Germinal center (tissue), 1 donor: ENCODE data around the gene INF2.
"Not testable (repeated sequence)": the region's sequence is repeated elsewhere in the genome, so short reads cannot be mapped to it uniquely, and the experiment has no call there.

Experiments
- DNase-seq: peaks from one replicate; pipeline ENCODE4 v3.0.0; 2012; ENCODE audit warnings: mixed read lengths, low spot score

The INF2 gene

DNA sequence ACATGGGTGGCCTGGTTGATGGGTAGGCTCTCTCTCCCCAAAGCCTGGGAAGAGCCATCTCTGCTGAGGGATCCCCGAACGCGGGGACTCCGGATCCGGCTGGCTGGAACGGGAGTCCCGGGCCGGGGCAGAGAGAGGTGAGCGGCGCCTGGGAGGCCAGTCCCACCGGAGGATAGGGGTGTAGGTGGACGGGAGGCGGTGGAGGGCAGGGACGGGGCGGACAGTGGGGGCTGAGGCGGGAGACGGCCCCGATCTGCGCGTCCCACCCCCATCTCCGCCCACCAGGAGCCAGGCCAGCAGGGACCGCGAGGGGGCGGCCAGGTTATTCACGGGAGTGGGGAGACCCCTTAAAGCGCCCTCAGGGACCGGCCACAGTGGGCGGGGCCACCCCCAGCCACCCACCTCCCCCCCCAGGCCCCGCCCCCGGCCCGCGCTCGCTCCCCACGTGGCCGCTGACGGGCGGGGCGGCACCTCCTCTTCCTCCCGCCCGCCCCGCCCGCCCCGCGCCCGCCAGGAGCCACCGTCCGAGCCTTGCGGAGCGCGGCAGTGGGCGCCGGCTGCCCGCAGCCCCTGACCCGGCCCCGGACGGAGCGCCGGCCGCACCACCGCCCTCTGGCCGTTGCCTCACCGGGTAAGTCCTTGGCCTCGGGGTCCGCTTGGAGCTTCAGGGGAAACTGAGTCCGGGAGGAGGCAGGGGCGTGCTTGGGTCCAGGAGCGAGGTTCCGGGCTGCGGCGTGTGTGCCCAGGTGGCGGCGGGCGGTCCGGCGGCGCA is at the start of gene INF2:
INF2 (plus strand) TSS at position 510 of the 772 bp plus-strand sequence. CDS start 11,748 bp downstream, outside the sequence.
- DNase-seq, result peak; percentile 89

GRCh38 chr14:104639885-104640548 is 49.4 kb upstream of the INF2 start:
- DNase-seq, result peak; percentile 77

DNA sequence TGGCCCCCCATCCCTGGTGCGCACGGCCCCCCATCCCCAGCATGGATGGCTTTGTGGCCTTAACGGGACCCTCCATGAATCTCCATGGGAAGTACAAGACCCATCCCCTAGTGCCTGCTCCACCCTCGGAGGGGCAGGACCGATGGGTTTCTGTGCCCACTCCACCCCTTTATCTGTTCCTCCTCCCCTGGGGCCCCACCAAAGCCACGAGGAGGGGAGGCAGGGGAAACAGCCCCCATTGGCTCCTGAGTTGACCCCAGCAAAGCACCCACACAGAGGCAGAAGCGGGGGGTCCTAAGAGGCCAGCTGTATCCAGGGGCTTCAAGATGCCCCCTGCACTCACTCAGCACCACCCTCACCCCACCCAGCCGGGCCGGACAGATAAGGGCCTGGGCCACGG is 48.7 kb upstream of the INF2 start:
- no peak for DNase-seq

DNA sequence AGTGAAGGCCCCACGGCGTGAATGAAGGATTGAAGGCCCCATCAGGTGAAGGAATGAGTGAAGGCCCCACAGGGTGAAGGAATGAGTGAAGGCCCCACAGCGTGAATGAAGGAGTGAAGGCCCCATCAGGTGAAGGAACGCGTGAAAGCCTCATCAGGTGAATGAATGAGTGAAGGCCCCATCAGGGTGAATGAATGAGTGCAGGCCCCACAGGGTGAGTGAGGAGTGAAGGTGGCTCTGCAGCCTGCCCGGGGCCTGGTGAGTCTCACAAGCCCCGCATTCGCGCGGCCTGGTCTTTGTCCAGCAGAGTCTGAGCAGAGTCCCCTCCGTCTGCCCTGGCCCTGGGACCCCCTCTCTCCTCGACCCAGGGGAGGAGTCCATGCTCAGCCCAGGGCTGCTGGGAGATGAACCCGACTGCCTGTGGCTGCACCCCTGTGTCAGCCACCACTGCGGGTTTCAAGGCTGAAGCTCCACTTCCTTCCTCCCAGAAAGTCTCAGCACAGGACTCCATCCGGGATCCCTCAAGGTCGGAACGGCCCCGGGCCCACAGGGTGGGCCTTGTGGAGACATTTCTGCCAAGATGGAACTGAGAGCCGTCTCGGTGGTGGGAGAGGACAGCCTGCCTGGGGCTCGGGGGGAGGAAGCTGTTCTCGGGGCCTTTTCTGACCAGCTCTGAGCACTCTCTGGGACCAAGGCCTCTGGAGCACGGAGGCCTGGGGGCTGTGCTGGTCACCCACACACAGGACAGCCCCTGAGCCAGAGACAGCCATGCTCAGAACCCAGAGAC is 47.5 kb upstream of the INF2 start:
- DNase-seq, result no peak

- no peak for DNase-seq
These were observed 46.9 kb upstream of the INF2 start for GRCh38 chr14:104642540-104642868.

DNA sequence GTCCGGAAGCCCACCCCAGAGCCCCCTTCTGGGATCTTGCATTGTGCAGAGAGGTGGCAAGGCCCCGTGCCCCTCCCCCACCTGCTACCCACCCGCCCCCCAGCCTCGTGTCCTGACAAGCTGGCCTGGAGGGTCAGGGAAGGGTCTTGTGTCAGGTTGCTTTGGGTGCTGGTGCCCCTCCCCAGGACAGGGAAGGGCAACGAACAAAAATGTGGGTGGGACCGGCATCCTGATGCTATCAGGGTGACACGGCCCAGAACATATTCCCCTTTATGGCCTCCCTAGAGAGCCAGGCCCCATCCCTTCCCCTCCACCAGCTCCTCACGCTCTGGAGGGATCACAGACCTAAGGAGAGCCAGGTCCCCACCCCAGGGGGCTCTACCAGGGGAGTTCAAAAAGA is 46.1 kb upstream of the INF2 start:
- no peak for DNase-seq

DNA sequence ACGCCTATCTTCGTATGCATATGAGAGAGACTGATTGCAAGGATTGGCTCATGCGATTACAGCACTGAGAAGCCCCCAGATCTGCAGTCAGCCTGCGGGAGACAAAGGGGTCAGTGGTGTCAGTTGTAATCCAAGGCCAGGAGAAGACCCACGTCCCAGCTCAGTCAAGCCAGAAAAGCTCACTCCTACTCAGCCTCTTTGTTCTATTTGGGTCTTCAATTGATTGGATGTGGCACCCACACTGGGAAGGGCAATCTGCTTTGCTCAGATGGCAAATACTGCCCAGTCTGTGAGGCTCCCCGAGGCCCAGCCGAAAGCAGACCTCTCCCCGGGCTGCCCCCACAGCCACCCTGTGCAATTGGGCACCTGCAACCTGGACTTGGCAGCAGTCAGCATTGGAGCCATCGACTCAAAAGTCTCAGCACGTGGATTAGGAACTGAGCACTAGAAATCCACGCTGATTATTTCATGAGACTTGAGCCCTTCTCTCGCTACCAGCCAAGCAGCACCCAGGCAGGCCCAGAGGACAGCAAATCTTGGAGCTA is 45.3 kb upstream of the INF2 start:
- DNase-seq, result no peak

- no peak for DNase-seq
These were observed 44.6 kb upstream of the INF2 start for GRCh38 chr14:104644656-104645378.

DNA sequence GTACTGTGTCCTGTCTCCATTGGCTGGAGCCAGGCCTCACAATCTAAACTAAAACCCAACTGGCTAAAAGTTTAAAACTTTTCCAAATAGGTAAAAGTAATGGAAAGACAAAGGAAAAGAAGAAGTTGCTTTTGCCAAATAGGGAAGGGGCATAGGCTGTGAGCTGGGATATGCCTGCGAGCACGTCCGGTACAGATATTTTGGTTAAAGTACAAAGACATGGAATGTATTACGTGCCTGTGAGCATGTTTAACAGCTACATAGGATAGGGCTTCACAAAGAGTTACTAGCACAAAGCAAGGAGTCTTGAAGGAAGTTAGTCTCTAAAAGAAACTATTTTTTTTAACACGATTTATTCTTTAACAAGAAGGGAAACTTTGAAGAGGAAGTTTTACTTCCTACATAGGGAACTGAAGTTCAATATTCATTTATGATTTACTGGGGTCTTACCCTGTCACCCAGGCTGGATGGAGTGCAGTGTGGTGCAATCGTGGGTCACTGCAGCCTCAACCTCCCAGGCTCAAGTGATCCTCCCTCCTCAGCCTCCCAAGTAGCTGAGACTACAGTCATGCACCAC is 41.9 kb upstream of the INF2 start:
- DNase-seq, result no peak

DNA sequence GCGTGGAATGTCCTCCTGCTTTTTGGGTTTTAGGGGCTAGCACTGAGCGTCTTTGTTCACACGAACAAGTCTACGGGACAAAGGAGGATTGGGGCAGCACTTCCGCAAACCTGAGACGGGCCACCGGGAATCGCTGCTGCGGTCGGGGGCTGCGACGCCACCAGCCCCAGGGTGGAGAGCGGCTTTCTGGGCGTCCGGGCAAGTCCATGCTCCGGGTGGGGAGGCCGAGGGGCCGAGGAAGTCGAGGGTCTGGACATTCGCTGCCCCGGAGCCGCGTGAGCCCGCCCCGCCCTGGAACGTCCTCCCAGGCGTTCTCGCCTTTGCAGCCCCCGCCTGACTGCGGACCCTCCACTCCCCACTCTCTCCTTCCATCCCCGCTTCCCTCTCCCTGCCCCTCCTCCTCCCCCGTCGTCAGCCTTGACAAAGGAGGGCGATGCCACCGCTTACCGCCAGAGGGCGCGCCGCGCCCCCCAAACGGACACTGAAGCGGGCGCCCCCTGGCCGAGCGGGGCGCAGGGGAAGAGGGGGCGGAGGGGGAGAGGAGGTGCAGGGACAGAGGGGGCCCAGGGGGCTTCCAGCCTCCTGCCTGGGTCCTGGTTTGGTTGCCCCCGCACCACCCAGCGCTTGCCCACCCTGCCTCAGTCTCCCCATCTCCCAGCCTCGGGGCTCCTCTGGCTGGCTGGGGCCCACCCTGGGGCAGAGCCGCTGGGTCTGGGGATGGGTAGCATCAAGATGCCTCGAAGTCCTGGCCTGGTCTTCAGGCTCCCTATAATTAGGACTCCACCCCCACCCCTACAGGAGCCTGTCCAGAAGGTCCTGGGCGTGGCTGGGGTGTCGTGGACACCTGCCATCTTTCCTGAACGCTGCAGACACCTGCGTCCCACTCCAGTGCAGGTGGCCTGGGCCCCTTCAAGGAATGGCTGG is 39.1 kb upstream of the INF2 start:
- DNase-seq, result peak; percentile 87

DNA sequence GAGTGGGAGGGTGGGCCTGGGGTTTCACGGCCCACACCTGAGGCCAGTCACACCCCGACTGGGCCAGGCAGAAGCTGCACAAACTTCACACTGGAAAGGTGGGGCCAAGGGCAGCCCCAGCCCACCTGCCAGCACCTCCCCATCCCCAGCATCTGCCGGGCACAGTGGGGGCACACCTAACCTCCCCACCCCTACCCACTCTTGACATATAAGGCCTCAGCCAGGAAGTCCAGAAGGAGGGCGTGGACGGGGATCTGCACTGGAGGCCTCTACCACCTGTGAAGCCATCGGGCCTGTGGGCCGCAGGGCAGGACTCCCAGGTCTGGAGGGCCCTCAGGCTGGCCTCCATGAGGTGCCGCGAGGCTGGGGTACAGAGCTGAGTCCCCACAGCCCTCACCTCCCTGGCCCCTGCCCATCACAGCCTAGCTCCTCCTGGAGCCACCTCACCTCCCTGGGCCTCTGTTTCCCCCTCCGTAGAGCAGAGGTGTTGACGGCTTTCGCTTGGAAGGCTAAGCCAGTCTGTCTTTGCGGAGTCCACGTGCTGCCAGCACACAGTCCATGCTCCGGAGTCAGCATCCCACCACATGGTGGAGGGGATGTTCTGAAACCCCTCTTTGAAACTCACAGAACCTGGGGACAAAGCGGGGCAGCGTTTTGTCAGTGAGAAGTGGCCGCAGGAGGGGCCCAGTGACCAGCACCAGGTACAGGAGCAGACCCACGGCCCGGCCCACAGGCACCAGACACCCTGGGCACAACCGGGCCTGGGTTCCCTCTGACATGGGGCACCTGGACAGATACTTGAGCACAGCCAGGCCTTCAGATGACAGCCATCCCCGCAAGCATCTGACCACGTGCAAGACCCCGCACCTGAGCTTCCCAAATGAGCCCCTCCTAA is 38.2 kb upstream of the INF2 start:
- no peak for DNase-seq

DNA sequence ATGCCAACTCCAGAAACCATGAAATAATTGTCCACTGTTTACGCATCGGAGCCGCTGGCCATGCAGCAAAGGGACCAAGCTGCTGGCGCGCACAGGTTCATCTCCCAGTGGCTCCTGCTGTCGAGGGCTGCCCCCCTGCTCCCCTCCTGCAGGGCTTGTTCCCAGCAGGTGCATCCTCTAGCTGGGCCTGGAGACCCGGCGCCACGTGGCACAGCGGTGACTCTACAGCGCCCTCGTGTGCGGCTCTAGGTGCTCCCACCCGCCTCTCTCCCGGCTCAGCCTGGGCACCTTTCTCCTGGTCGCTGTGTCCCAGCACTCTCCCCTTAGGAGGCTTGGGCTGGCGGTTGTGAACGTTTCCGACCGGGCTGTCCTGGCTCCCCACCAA is 37.5 kb upstream of the INF2 start:
- DNase-seq, result no peak

- DNase-seq, result no peak
These were observed 37.0 kb upstream of the INF2 start for GRCh38 chr14:104652386-104652785.

DNA sequence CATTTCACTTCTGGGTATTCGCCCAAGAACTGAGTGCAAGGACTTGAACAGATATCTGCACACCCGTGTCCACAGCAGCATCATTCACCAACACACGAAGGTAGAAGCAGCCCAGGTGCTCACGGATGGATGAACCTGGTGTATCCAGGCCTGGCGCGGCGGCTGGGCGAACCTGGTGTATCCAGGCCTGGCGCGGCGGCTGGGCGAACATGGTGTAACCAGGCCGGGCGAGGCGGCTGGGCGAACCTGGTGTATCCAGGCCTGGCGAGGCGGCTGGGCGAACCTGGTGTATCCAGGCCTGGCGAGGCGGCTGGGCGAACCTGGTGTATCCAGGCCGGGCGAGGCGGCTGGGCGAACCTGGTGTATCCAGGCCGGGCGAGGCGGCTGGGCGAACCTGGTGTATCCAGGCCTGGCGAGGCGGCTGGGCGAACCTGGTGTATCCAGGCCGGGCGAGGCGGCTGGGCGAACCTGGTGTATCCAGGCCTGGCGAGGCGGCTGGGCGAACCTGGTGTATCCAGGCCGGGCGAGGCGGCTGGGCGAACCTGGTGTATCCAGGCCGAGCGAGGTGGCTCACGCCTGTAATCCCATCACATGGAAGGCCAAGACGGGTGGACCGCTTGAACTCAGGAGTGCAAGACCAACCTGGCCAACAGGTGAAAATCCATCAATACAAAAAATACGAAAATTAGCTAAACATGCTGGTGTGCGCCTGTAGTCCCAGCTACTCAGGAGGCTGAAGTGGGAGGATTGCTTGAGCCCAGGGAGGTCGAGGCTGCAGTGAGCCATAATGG is 36.1 kb upstream of the INF2 start:
- DNase-seq, result not testable (repeated sequence)

DNA sequence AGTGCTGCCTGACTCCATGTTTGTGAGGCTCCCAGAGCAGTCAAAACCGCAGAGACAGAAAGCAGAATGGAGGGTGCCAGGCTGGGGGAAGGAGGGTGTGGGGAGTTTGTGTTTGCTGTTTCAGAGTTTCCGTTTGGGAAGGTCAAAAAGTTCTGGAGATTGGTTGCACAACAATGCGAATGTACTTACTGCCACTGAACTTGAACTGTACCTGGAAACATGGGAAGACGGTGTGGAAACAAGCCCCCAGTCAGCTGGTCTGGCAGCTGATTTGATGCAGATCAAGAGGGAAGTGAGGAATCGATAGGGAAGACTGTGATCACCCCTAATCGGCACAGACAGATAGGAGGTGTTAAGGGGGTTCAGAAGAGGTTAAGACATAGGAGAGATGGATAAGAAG is 35.3 kb upstream of the INF2 start:
- no peak for DNase-seq

- no peak for DNase-seq
These were observed 34.1 kb upstream of the INF2 start for GRCh38 chr14:104655128-104655848.

GRCh38 chr14:104656014-104656714 is 33.3 kb upstream of the INF2 start:
- peak; percentile 65 for DNase-seq
